Mesendoderm (in vitro differentiated cells): Measurements from ENCODE around the gene ARRDC4.

Source experiments
- DNase-seq: peaks from one replicate; pipeline ENCODE4 v3.0.0; 2013
- H2AK5ac ChIP-seq: 2 replicates; pipeline ENCODE4 v1.6.1; 2013; ENCODE audit warnings: low read length, inconsistent platforms
- H2BK120ac ChIP-seq: 2 replicates; pipeline ENCODE4 v1.6.1; 2013; ENCODE audit warnings: low read depth, mild to moderate bottlenecking, low read length, moderate library complexity, mixed read lengths
- H2BK15ac ChIP-seq: replicated peaks from 2 replicates; pipeline ENCODE4 v1.6.1; 2013; ENCODE audit warnings: low read depth, mild to moderate bottlenecking, moderate library complexity
- H2BK5ac ChIP-seq: 2 replicates; pipeline ENCODE4 v1.6.1; 2013; ENCODE audit warnings: low read length, inconsistent platforms
- H3K18ac ChIP-seq: 2 replicates; pipeline ENCODE4 v1.6.1; 2013; ENCODE audit warnings: mild to moderate bottlenecking, low read length, mixed read lengths
- H3K23ac ChIP-seq: one replicate; pipeline ENCODE4 v1.6.1; 2013; ENCODE audit warnings: low read length
- H3K27ac ChIP-seq: 2 replicates; pipeline ENCODE4 v1.5.1; 2013; ENCODE audit warnings: low read depth, mild to moderate bottlenecking, inconsistent platforms, low read length, moderate library complexity
- H3K27me3 ChIP-seq: 2 replicates; pipeline ENCODE4 v1.6.1; 2013; ENCODE audit warnings: low read length, control low read depth, mild to moderate bottlenecking, inconsistent platforms; ENCODE audit not compliant: insufficient read depth, poor library complexity
- H3K36me3 ChIP-seq: 2 replicates; pipeline ENCODE4 v1.6.1; 2013; ENCODE audit warnings: low read length, inconsistent platforms; ENCODE audit not compliant: control insufficient read depth, insufficient read depth
- H3K4ac ChIP-seq: one replicate; pipeline ENCODE4 v1.6.1; 2013; ENCODE audit warnings: low read depth, mild to moderate bottlenecking, low read length, moderate library complexity
- H3K4me1 ChIP-seq: 2 replicates; pipeline ENCODE4 v1.6.1; 2013; ENCODE audit warnings: low read depth, low read length, inconsistent platforms; ENCODE audit not compliant: control insufficient read depth
- H3K4me2 ChIP-seq: 2 replicates; pipeline ENCODE4 v1.6.1; 2013; ENCODE audit warnings: low read length
- H3K4me3 ChIP-seq: 2 replicates; pipeline ENCODE4 v1.5.1; 2013; ENCODE audit warnings: mild to moderate bottlenecking, low read length
- H3K56ac ChIP-seq: one replicate; pipeline ENCODE4 v1.6.1; 2013; ENCODE audit warnings: low read length
- H3K79me1 ChIP-seq: 2 replicates; pipeline ENCODE4 v1.6.1; 2013; ENCODE audit warnings: low read length, inconsistent platforms
- H3K79me2 ChIP-seq: 2 replicates; pipeline ENCODE4 v1.6.1; 2013; ENCODE audit warnings: mild to moderate bottlenecking, low read length; ENCODE audit not compliant: control insufficient read depth, insufficient read depth
- H3K9ac ChIP-seq: 2 replicates; pipeline ENCODE4 v1.6.1; 2013; ENCODE audit warnings: low read length, inconsistent platforms
- H4K5ac ChIP-seq: one replicate; pipeline ENCODE4 v1.6.1; 2013; ENCODE audit warnings: low read length
- H4K8ac ChIP-seq: one replicate; pipeline ENCODE4 v1.6.1; 2013; ENCODE audit warnings: low read depth, mild to moderate bottlenecking, control low read depth, low read length, moderate library complexity
- WGBS: extraction: QIAGEN DNeasy Blood & Tissue Kit; methylation state at CpG from one replicate; pipeline ENCODE4 v1.1.7; 2013; ENCODE audit warnings: low lambda C conversion rate, missing lambda C conversion rate; ENCODE audit not compliant: insufficient coverage; ENCODE audit errors: extremely low coverage; 5-methylcytosine and 5-hydroxymethylcytosine counted together

ARRDC4 gene

GRCh38 chr15:97947465-97948260 lies 12.8 kb upstream of the ARRDC4 start:
- no peaks in the 10 kb centered on the region for H3K4me1 ChIP-seq
- H4K5ac ChIP-seq = no peak overlapping the region
- no peak overlapping the region for H2BK5ac ChIP-seq
- H3K4me3 ChIP-seq = no peak overlapping the region
- H3K36me3 ChIP-seq = no peaks in the 10 kb centered on the region
- DNase-seq = no peak
- whole genome bisulfite sequencing = no CpG with 5 or more reads among the region's 14 CpGs
- no peak overlapping the region for H3K18ac ChIP-seq
- H3K4me2 ChIP-seq = no peak overlapping the region
- H2BK120ac ChIP-seq = no peak overlapping the region
- no peaks in the 10 kb centered on the region for H3K79me1 ChIP-seq
- H2BK15ac ChIP-seq = no peak overlapping the region
- H3K27ac ChIP-seq = no peak overlapping the region
- no peak overlapping the region for H3K4ac ChIP-seq
- no peak overlapping the region for H2AK5ac ChIP-seq
- no peak overlapping the region for H3K23ac ChIP-seq
- H3K27me3 ChIP-seq = no peaks in the 10 kb centered on the region
- H3K56ac ChIP-seq = no peak overlapping the region
- H3K79me2 ChIP-seq = no peaks in the 10 kb centered on the region
- H3K9ac ChIP-seq = no peak overlapping the region
- H4K8ac ChIP-seq = no peak overlapping the region

DNA sequence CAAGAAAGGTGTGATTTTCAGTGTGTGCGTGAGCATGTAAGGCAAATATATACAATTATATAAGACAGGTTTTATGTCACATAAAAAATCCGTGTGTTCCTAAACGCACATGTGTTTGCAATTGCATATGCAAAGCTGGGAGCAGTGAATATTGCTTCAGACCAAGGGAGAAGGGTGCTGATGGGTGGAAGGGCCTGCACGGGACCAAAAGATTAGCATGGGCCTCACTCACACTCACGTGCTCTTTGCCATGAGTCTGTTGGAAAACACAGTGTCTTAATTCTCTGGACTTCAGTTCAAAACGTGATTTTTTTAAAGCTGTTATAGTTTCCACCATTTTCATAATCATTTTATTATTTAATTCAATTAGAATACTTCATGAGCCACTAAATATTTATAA lies 7.2 kb upstream of the ARRDC4 start:
- Histone ChIP-seq H3K27me3 (no peaks in the 10 kb centered on the region), H2BK5ac (no peak overlapping the region), H3K18ac (no peak overlapping the region), H3K4me2 (no peak overlapping the region), H3K4ac (no peak overlapping the region), H3K56ac (no peak overlapping the region), H2BK15ac (no peak overlapping the region), H3K27ac (no peak overlapping the region), H3K9ac (no peak overlapping the region), H3K23ac (no peak overlapping the region), H4K8ac (no peak overlapping the region), H3K4me3 (no peak overlapping the region), H2BK120ac (no peak overlapping the region), H3K36me3 (no peaks in the 10 kb centered on the region), H4K5ac (no peak overlapping the region), H3K4me1 (no peaks in the 10 kb centered on the region), H3K79me1 (no peaks in the 10 kb centered on the region), H2AK5ac (no peak overlapping the region), H3K79me2 (no peaks in the 10 kb centered on the region)
- DNase-seq = no peak
- WGBS = no CpG with 5 or more reads among the region's 6 CpGs

- Histone ChIP-seq H3K56ac (no peak overlapping the region), H3K27ac (no peak overlapping the region), H3K4ac (no peak overlapping the region), H4K8ac (no peak overlapping the region), H3K4me1 (no peaks in the 10 kb centered on the region), H3K79me2 (no peaks in the 10 kb centered on the region), H2BK5ac (no peak overlapping the region), H4K5ac (no peak overlapping the region), H3K4me3 (no peak overlapping the region), H3K9ac (no peak overlapping the region), H3K23ac (no peak overlapping the region), H3K79me1 (no peaks in the 10 kb centered on the region), H2BK15ac (no peak overlapping the region), H2BK120ac (no peak overlapping the region), H3K27me3 (no peaks in the 10 kb centered on the region), H3K36me3 (no peaks in the 10 kb centered on the region), H3K4me2 (no peak overlapping the region), H2AK5ac (no peak overlapping the region), H3K18ac (no peak overlapping the region)
- no CpG with 5 or more reads among the region's 8 CpGs for WGBS
- no peak for DNase-seq
These were observed 6.8 kb upstream of the ARRDC4 start for GRCh38 chr15:97953748-97954147.

DNA sequence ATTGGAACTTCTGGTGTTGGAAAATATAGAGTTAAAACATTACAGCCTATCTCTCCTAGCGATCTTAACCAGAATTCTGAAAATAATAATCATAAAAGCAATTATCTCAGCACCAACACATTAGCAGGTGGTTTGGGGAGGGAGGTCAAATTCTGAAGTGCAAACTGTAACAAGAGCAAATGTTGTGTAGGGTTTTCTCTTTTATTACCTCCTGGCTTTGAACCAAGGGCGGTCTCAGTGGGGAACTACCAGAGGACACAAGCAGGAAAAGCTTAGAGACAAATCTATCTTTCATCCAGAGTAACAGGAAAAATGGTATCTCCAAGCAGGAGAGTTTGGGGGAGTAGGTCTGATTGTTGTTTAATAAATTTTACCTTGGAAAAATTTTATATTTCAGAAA lies 5.5 kb upstream of the ARRDC4 start:
- DNase-seq = no peak
- Histone ChIP-seq H4K5ac (no peak overlapping the region), H3K27ac (no peak overlapping the region), H2BK5ac (no peak overlapping the region), H3K9ac (no peak overlapping the region), H3K4me2 (no peak overlapping the region), H3K4me3 (no peak overlapping the region), H3K23ac (no peak overlapping the region), H3K27me3 (no peaks in the 10 kb centered on the region), H3K4me1 (no peaks in the 10 kb centered on the region), H3K79me2 (no peaks in the 10 kb centered on the region), H3K36me3 (no peaks in the 10 kb centered on the region), H2AK5ac (no peak overlapping the region), H3K79me1 (no peaks in the 10 kb centered on the region), H3K56ac (no peak overlapping the region), H2BK120ac (no peak overlapping the region), H3K18ac (no peak overlapping the region), H3K4ac (no peak overlapping the region), H2BK15ac (no peak overlapping the region), H4K8ac (no peak overlapping the region)
- no CpG with 5 or more reads among the region's 2 CpGs for WGBS

- Histone ChIP-seq H2BK15ac (no peak overlapping the region), H2AK5ac (no peak overlapping the region), H3K79me2 (no peaks in the 10 kb centered on the region), H3K4me3 (no peak overlapping the region), H3K27me3 (no peaks in the 10 kb centered on the region), H3K4me2 (no peak overlapping the region), H3K27ac (no peak overlapping the region), H3K23ac (no peak overlapping the region), H3K79me1 (no peaks in the 10 kb centered on the region), H3K9ac (no peak overlapping the region), H2BK5ac (no peak overlapping the region), H3K4me1 (no peaks in the 10 kb centered on the region), H4K8ac (no peak overlapping the region), H3K4ac (no peak overlapping the region), H3K56ac (no peak overlapping the region), H3K36me3 (no peaks in the 10 kb centered on the region), H4K5ac (no peak overlapping the region), H3K18ac (no peak overlapping the region), H2BK120ac (no peak overlapping the region)
- DNase-seq = no peak
- WGBS = no CpG with 5 or more reads among the region's 4 CpGs
These were observed 5.0 kb upstream of the ARRDC4 start for GRCh38 chr15:97955529-97955928.
